BLaER1 (cell line): ENCODE data around the gene SUSD4.

Experiments
- H3K27ac ChIP-seq: shearing (Covaris generic); formaldehyde crosslinking; 2 replicates; pipeline ENCODE4 v1.8.1; 2022
- H3K27me3 ChIP-seq: shearing (Covaris generic); formaldehyde crosslinking; 2 replicates; pipeline ENCODE4 v1.8.1; 2022
- H3K36me3 ChIP-seq: shearing (Covaris generic); formaldehyde crosslinking; 2 replicates; pipeline ENCODE4 v1.8.1; 2022
- H3K4me1 ChIP-seq: shearing (Covaris generic); formaldehyde crosslinking; 2 replicates; pipeline ENCODE4 v1.8.1; 2022
- H3K4me2 ChIP-seq: shearing (Covaris generic); formaldehyde crosslinking; 2 replicates; pipeline ENCODE4 v1.8.1; 2022
- H3K4me3 ChIP-seq: shearing (Covaris generic); formaldehyde crosslinking; 2 replicates; pipeline ENCODE4 v1.8.1; 2022
- H3K9ac ChIP-seq: shearing (Covaris generic); formaldehyde crosslinking; 2 replicates; pipeline ENCODE4 v1.8.1; 2022
- H3K9me3 ChIP-seq: shearing (Covaris generic); formaldehyde crosslinking; 2 replicates; pipeline ENCODE4 v1.8.1; 2022
- H4K20me1 ChIP-seq: shearing (Covaris generic); formaldehyde crosslinking; 2 replicates; pipeline ENCODE4 v1.8.1; 2022
- Cebpa-rat ChIP-seq: shearing (Covaris generic); IDR thresholded peaks from 2 replicates; pipeline ENCODE4 v1.8.1; 2022

Gene SUSD4

DNA sequence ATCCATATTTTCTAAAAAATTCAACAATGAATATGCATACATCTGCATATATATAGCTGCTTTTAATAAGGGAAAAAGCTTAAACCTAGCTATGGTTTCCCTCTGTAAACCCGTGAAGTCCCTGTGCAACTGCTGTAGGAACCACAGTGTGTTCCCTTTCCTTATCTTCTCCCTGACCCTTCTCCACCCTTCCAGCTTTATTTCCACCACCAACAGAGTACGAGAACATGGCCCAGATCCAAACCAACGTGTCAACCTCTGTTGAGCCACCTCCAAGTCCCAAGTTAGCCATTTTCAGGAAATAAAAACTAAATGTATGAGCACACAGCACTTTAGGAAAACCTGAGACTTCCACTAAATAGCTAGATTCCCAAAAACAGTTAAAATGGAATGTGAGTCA is 20.3 kb downstream of the SUSD4 start:
- no peak for TF ChIP-seq Cebpa-rat
- Histone ChIP-seq H3K36me3 (no peaks in the 10 kb centered on the region), H4K20me1 (no peaks in the 10 kb centered on the region), H3K4me1 (peaks cover 60% of the 10 kb centered on the region), H3K9me3 (no peaks in the 10 kb centered on the region), H3K4me2 (no peak overlapping the region), H3K9ac (no peak overlapping the region), H3K27me3 (no peaks in the 10 kb centered on the region), H3K4me3 (no peak overlapping the region), H3K27ac (no peak overlapping the region)

DNA sequence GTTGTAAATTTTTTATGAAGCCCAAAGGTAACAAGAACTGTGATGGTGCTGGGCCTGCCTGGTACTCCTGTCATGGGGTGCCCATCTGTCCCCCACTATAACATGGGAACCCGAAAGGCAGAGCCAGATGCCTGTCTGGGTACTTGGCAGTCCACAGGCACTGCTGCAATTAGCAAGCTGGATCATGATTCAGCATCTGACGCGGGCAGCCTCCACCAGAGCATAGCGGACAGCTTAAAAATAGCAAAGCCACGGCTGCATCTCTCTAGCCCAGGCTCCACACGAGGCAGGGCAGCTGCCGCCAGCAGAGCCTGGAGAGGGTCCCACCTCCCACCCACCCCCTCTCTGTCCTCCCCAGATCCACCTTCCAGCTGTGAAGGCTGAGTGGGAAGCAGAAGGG is 22.9 kb downstream of the SUSD4 start:
- Histone ChIP-seq H3K4me2 (peak overlapping the region; percentile 86), H3K9ac (peak overlapping the region; percentile 36; the same call in 1 of the 2 replicates), H3K36me3 (no peaks in the 10 kb centered on the region), H3K27ac (peak overlapping the region; percentile 71), H3K9me3 (no peaks in the 10 kb centered on the region), H3K4me3 (peak overlapping the region; percentile 38), H3K4me1 (peaks cover 61% of the 10 kb centered on the region), H4K20me1 (no peaks in the 10 kb centered on the region), H3K27me3 (no peaks in the 10 kb centered on the region)
- no peak for TF ChIP-seq Cebpa-rat

DNA sequence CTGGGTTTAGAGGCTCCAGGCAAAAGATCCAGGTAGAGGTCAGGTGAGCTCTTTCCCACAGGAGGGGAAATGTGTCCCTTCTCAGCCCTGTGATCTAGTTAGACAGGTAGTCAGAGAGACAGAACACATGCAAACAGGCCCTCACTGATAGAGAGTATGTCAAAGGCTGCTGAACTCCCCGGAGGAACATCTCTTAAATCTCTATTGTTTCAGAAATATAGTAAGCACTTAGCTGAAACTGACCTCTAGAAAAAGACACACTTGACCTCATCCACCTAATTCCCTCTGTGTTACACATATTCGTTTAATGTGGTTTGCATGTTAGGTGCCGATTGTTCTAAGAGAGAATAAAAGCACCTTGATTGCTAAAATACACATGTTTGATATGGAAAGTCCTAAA is 23.3 kb downstream of the SUSD4 start:
- H3K4me2 ChIP-seq = peak overlapping the region; percentile 86
- H3K27me3 ChIP-seq = no peaks in the 10 kb centered on the region
- no peak for TF ChIP-seq Cebpa-rat

GRCh38 chr1:223339861-223340260 is 24.1 kb downstream of the SUSD4 start:
- no peaks in the 10 kb centered on the region for H3K9me3 ChIP-seq
- H4K20me1 ChIP-seq = no peaks in the 10 kb centered on the region
- H3K4me1 ChIP-seq = peaks cover 50% of the 10 kb centered on the region
- no peak overlapping the region for H3K4me3 ChIP-seq
- no peak for TF ChIP-seq Cebpa-rat
- no peaks in the 10 kb centered on the region for H3K36me3 ChIP-seq
- H3K4me2 ChIP-seq = peak overlapping the region; percentile 86
- peak overlapping the region; percentile 71 for H3K27ac ChIP-seq
- peak overlapping the region; percentile 21; the same call in 1 of the 2 replicates for H3K9ac ChIP-seq
- H3K27me3 ChIP-seq = no peaks in the 10 kb centered on the region

More for the DNA sequence above, 23.3 kb downstream of the SUSD4 start:
- Histone ChIP-seq H3K4me3 (peak overlapping the region; percentile 38; the same call in 1 of the 2 replicates), H4K20me1 (no peaks in the 10 kb centered on the region), H3K36me3 (no peaks in the 10 kb centered on the region), H3K27ac (peak overlapping the region; percentile 71), H3K9ac (peak overlapping the region; percentile 36; the same call in 1 of the 2 replicates), H3K9me3 (no peaks in the 10 kb centered on the region), H3K4me1 (peaks cover 56% of the 10 kb centered on the region)

DNA sequence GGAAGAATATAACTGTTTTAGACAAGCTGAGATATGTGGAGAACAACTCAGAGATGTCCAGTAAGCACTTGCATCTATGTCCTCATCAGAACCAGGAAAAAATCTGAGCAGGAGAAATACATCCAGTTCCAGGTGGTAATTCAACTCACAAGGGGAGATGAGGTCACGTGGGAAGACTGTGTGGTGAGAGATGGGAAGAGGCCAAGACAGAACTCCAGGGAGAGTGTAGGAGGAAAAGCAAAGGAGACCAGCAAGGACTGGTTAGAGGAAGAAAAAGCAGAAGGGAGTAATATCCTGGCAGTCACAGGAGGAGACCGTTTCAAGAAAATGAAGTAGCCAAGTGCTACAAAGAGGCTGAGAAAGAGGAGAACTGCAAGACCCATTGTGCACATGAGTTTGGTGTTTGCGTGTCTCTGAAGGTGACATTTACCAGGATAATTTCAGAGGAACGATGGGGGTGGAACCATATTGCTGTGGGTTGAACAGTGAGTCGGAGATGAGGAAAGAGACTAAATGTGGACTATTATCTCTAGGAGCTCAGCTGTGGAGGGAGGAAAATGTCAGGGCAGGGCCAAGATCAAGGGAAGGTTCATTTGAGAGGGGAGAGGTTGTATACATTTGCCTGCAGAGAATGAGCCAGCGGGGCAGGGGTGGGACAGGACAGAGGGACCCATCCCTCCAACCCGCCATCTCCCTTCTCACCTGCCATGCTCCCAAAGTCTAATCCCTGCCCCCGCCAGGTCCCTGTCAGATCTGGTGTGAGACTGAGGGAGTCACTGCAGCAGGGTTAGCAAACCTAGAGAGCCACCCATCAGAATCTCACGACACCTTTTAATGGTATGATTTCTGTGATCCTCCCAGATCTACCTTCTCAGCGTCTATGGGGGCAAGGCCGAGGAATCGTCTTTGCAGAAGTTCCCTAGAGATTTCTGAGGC is 24.9 kb downstream of the SUSD4 start:
- Histone ChIP-seq H4K20me1 (no peaks in the 10 kb centered on the region), H3K4me2 (peak overlapping the region; percentile 86), H3K27ac (peak overlapping the region; percentile 71; the same call in 1 of the 2 replicates), H3K36me3 (no peaks in the 10 kb centered on the region), H3K9ac (peak overlapping the region; percentile 21; the same call in 1 of the 2 replicates), H3K9me3 (no peaks in the 10 kb centered on the region), H3K4me3 (no peak overlapping the region), H3K27me3 (no peaks in the 10 kb centered on the region), H3K4me1 (peaks cover 50% of the 10 kb centered on the region)
- no peak for TF ChIP-seq Cebpa-rat

DNA sequence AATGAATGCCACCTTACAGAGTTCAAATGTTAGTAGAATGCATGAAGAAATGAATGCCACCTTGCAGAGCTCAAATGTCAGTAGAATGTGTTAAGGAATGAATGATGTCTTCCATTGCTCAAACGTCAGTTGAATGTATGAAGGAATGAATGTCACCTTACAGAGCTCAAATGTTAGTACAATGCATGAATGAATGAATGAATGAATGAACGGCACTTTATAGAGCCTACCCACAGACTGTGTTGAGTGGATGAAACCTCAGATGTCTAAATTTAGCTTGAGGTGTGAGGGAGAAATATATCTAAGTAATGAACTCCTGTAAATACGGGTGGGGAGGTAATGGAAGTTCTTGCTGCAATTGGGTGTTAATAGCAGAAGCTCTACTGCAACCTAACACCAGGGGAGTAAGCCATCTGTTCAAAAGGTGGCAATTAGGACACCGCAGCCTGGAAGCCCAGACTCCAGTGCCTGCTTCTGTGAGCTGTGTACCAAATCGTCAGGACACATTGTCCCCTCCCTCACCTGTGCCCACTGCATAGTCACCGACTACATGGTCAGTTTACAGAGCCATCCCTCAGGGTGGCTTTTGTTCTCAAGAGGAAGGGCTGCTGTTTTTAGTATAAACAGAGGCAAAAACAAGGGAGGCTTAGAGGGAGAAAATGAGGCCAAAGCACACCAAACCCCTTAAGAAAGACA is 26.7 kb downstream of the SUSD4 start:
- Histone ChIP-seq H3K36me3 (no peaks in the 10 kb centered on the region), H3K4me1 (peaks cover 44% of the 10 kb centered on the region), H4K20me1 (no peaks in the 10 kb centered on the region), H3K4me3 (no peak overlapping the region), H3K27ac (no peak overlapping the region), H3K27me3 (no peaks in the 10 kb centered on the region), H3K9ac (no peak overlapping the region), H3K9me3 (no peaks in the 10 kb centered on the region), H3K4me2 (no peak overlapping the region)
- TF ChIP-seq Cebpa-rat = no peak

DNA sequence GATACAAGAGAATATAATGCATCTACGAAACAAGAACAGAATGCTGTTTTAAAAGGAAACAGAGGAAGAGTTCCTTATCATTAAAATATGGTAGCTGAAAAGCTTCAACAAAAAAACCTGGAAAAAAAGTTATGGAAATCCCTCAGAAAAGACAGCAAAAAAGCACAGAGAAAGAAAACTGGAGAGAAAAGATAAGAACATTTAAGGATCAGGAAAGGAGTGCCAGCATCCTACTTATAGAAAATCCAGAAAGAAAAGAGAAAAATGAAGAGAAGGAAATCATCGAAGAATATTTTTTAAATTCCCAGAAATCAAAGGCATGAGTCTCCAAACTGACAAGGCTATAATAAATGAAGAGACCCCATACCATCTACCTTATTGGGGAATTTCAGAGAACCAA is 29.8 kb downstream of the SUSD4 start:
- Histone ChIP-seq H3K4me3 (no peak overlapping the region), H4K20me1 (no peaks in the 10 kb centered on the region), H3K4me2 (no peak overlapping the region), H3K4me1 (peaks cover 12% of the 10 kb centered on the region), H3K36me3 (no peaks in the 10 kb centered on the region), H3K27me3 (no peaks in the 10 kb centered on the region), H3K27ac (no peak overlapping the region), H3K9ac (no peak overlapping the region), H3K9me3 (no peaks in the 10 kb centered on the region)
- no peak for TF ChIP-seq Cebpa-rat

DNA sequence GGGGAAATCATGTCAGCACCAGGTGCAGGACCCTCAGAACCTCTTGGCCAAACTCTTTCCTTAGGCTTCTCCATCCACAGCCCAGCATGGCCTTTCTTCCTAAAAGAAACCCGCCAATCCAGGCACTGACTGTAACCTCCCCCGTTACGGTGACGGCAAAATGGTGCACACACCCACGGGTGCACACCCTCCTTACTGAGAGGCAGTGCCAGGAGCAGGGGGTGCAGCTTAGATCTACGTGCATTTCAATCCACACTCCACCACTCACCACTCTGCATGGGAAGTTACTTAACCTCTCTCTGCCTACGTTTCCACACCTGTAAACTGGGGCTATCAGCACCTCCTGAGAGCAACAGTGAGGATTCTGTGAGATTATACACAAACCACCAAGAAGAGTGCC is 31.0 kb downstream of the SUSD4 start:
- Histone ChIP-seq H3K9me3 (no peaks in the 10 kb centered on the region), H3K27me3 (no peaks in the 10 kb centered on the region), H3K4me2 (no peak overlapping the region), H3K9ac (no peak overlapping the region), H3K36me3 (no peaks in the 10 kb centered on the region), H3K4me1 (peaks cover under 1% of the 10 kb centered on the region; the same call in 1 of the 2 replicates), H4K20me1 (no peaks in the 10 kb centered on the region), H3K27ac (no peak overlapping the region), H3K4me3 (no peak overlapping the region)
- TF ChIP-seq Cebpa-rat = no peak

GRCh38 chr1:223331929-223332328 is 32.0 kb downstream of the SUSD4 start:
- no peaks in the 10 kb centered on the region for H3K36me3 ChIP-seq
- H3K27ac ChIP-seq = no peak overlapping the region
- no peak overlapping the region for H3K9ac ChIP-seq
- no peaks in the 10 kb centered on the region for H4K20me1 ChIP-seq
- H3K4me1 ChIP-seq = no peaks in the 10 kb centered on the region
- no peak for TF ChIP-seq Cebpa-rat
- H3K27me3 ChIP-seq = no peaks in the 10 kb centered on the region
- H3K4me2 ChIP-seq = no peak overlapping the region
- H3K9me3 ChIP-seq = no peaks in the 10 kb centered on the region
- no peak overlapping the region for H3K4me3 ChIP-seq

- no peak for TF ChIP-seq Cebpa-rat
- Histone ChIP-seq H3K27me3 (no peaks in the 10 kb centered on the region), H4K20me1 (no peaks in the 10 kb centered on the region), H3K9me3 (no peaks in the 10 kb centered on the region), H3K4me2 (no peak overlapping the region), H3K9ac (no peak overlapping the region), H3K27ac (no peak overlapping the region), H3K36me3 (no peaks in the 10 kb centered on the region), H3K4me1 (no peaks in the 10 kb centered on the region), H3K4me3 (no peak overlapping the region)
Observed at GRCh38 chr1:223331301-223331700, 32.7 kb downstream of the SUSD4 start.
